ENCODE data around the gene ARPP21.
"Not testable (repeated sequence)": the region's sequence is repeated elsewhere in the genome, so short reads cannot be mapped to it uniquely, and the experiment has no call there.

ARPP21 gene

GRCh38 chr3:35814531-35814930, 175.2 kb downstream of the ARPP21 start:
- no peak for DNase-seq (ENCODE audit: low read depth)
- H3K4me3 ChIP-seq (ENCODE audit: control insufficient read depth, low read depth, low read length) = no peak overlapping the region
- no peak for TF ChIP-seq CTCF (conservative IDR thresholded peaks at IDR 0.05; ENCODE audit: control insufficient read depth, insufficient read depth, low read depth, low read length)

- DNase-seq (ENCODE audit: low read depth); H3K4me3 ChIP-seq (ENCODE audit: control insufficient read depth, low read depth, low read length): not testable (repeated sequence)
These were observed 176.5 kb downstream of the ARPP21 start for GRCh38 chr3:35815796-35816195.

GRCh38 chr3:35817216-35817615, 177.9 kb downstream of the ARPP21 start:
- no peak for TF ChIP-seq CTCF (conservative IDR thresholded peaks at IDR 0.05; ENCODE audit: control insufficient read depth, insufficient read depth, low read depth, low read length)
- no peak for DNase-seq (ENCODE audit: low read depth)
- no peak overlapping the region for H3K4me3 ChIP-seq (ENCODE audit: control insufficient read depth, low read depth, low read length)

- DNase-seq (ENCODE audit: low read depth) = no peak
- TF ChIP-seq CTCF (conservative IDR thresholded peaks at IDR 0.05; ENCODE audit: control insufficient read depth, insufficient read depth, low read depth, low read length) = no peak
These were observed 192.8 kb downstream of the ARPP21 start for GRCh38 chr3:35832140-35832571.

More at GRCh38 chr3:35832140-35832571, 192.8 kb downstream of the ARPP21 start:
- H3K4me3 ChIP-seq (ENCODE audit: control insufficient read depth, low read depth, low read length) = no peak overlapping the region

Measured in fibroblast of mammary gland (primary cell).